Femur (tissue), 1 donor: ENCODE measurements around the gene CENPH.
"Not testable (repeated sequence)": the region's sequence is repeated elsewhere in the genome, so short reads cannot be mapped to it uniquely, and the experiment has no call there.

Experiments used
- DNase-seq: peaks from one replicate; pipeline ENCODE4 v3.0.0-alpha.2; 2017

The CENPH gene

GRCh38 chr5:69189162-69190086 lies at the start of gene CENPH:
CENPH (plus strand) TSS chr5:69189583; CDS start chr5:69189635, 52 bp downstream.
- peak; percentile 97 for DNase-seq

DNA sequence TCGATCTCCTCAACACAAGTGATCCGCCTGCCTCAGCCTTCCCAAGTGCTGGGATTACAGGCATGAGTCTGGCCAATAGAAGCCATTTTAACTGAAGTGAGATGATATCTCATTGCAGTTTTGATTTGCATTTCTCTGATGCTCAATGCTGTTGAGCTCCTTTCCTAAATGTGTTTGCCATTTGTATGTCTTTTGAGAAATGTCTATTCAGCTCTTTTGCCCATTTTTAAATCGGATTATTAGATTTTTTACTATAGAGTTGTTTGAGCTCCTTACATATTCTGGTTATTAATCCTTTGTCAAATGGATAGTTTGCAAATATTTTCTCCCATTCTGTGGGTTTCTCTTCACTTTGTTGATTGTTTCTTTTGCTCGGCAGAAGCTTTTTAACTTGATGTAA lies 49.1 kb upstream of the CENPH start:
- DNase-seq = not testable (repeated sequence)

GRCh38 chr5:69140827-69141226 lies 48.6 kb upstream of the CENPH start:
- DNase-seq = no peak

- not testable (repeated sequence) for DNase-seq
Observed at GRCh38 chr5:69148576-69148975, 40.8 kb upstream of the CENPH start.

- no peak for DNase-seq
Observed at GRCh38 chr5:69148981-69149675, 40.3 kb upstream of the CENPH start.

- DNase-seq = no peak
Observed at GRCh38 chr5:69149676-69150010, 39.7 kb upstream of the CENPH start.

DNA sequence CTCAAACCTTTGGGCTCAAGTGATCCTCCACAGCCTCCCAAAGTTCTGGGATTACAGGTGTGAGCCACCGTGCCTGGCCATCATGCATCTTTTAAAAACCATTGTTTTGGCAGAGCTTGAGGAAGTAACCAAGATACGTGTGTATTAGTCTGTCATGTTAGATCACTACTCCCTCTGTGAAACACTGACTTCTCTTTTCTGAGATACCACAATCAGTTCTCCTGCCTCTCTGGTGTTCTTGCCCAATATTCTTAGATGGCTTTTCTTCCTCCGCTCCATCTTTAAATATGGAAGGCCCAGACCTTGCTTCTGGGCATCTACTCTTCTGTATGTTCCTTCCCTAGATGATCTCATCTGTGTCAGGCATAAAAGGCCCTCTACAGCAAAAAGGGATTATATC lies 36.7 kb upstream of the CENPH start:
- DNase-seq = no peak

GRCh38 chr5:69156456-69156855 lies 32.9 kb upstream of the CENPH start:
- DNase-seq = no peak

- DNase-seq = no peak
Observed at GRCh38 chr5:69158039-69158438, 31.3 kb upstream of the CENPH start.

DNA sequence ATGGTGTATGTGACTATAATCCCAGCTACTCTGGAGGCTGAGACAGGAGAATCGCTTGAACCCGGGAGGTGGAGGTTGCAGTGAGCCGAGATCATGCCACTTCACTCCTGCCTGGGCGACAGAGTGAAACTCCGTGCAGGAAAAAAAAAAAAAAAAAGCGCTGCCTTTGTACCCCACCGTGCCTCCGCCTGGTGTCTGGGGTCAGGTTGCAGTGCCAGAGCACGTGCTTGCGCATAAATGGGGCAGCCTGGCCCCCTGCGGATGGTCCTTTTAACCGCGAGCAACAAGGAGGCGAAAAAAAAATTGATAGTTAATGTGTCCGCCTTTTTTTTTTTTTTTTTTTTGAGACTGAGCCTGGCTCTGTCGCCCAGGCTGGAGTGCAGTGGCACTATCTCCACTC lies 28.7 kb upstream of the CENPH start:
- no peak for DNase-seq

- peak; percentile 99 for DNase-seq
Observed at GRCh38 chr5:69166686-69167492, 22.5 kb upstream of the CENPH start, which contains the start of gene CCNB1. CCNB1 (plus strand) TSS chr5:69167150; CDS start chr5:69167263, 113 bp downstream.

- no peak for DNase-seq
Observed at GRCh38 chr5:69167493-69167855, 21.9 kb upstream of the CENPH start.

DNA sequence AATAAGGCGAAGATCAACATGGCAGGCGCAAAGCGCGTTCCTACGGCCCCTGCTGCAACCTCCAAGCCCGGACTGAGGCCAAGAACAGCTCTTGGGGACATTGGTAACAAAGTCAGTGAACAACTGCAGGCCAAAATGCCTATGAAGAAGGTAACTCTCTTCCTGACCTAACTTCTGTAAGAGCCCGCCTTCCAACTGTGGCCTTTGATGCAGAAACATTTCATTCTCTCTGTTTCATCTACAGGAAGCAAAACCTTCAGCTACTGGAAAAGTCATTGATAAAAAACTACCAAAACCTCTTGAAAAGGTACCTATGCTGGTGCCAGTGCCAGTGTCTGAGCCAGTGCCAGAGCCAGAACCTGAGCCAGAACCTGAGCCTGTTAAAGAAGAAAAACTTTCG lies 21.5 kb upstream of the CENPH start:
- no peak for DNase-seq

GRCh38 chr5:69170495-69170894 lies 18.9 kb upstream of the CENPH start:
- DNase-seq = no peak

- no peak for DNase-seq
Observed at GRCh38 chr5:69170969-69171368, 18.4 kb upstream of the CENPH start.

- DNase-seq = not testable (repeated sequence)
Observed at GRCh38 chr5:69181659-69182293, 7.6 kb upstream of the CENPH start.

GRCh38 chr5:69184621-69185020 lies 4.8 kb upstream of the CENPH start:
- DNase-seq = no peak

GRCh38 chr5:69187342-69187741 lies 2.0 kb upstream of the CENPH start:
- DNase-seq = no peak

DNA sequence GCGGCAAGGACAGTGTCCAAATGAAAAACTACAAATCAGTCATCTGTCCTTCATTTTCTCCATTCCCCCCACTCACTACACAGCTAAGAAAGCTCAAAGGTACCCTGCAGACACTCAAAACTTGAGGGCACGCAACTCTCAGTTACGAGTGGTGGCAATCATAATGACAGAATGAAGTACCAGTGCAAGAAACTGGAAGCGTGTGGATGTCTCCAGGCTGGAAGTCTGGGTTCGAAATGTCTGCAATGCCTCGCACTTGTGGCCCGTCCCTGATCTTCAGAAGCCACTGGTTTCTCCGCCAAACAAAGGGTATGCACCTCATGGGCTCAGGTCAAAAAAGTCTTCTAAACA lies 597 bp upstream of the CENPH start:
- DNase-seq = no peak

GRCh38 chr5:69202497-69202896 lies 13.1 kb downstream of the CENPH start:
- DNase-seq = no peak

DNA sequence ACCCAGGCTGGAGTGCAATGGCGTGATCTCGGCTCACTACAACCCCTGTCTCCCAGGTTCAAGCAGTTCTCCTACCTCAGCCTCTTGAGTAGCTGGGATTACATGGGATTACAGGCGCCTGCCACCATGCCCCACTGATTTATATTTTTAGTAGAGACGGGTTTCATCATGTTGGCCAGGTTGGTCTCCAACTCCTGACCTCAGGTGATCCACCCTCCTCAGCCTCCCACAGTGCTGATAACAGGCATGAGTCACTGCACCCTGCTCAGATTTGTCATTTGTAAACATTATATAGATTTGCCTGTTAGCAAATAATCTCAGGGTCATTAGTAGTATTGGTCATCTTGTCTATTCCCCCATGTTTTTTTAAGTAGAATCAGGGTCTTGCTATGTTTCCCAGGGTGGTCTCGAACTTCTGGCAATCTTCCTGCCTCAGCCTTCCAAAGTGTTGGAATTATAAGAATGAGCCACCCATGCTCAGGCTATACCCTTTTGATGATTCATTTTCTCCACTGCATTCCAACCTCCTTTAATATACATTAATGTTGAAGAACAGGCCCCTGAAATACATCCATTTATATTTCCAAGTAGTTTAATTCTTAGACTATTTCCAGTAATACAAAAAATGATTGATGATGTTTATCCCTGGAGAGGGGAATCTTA lies 17.3 kb downstream of the CENPH start:
- no peak for DNase-seq

GRCh38 chr5:69209602-69210001 lies 20.2 kb downstream of the CENPH start:
- no peak for DNase-seq
